Natural killer cell (primary cell): ENCODE data around the gene TMEM108. TPM values are rescaled to one million over a fixed set of nuclear protein-coding genes. Genes with fewer than 3 reads are reported as not detected.

Experiments
- ATAC-seq, 3 donors: fragments of 150-1000 bp in 2 of 3; fragments of 200-7000 bp in 1 of 3; cut with Tn5 transposase; 1 replicate in 1 of 3; 2 replicates in 2 of 3; pipeline ENCODE4 v1.10.0; 2021; ENCODE audit warnings: mild to moderate bottlenecking in 2 of 3, moderate library complexity in 2 of 3
- DNase-seq, 2 donors: peaks; one replicate each; pipeline versions ENCODE4 v3.0.0 to v3.0.0-alpha.2; 2013 to 2021; ENCODE audit warnings: mixed read lengths in 1 of 2
- H3K27ac ChIP-seq: one replicate; pipeline ENCODE4 v1.5.1; 2013; ENCODE audit warnings: mild to moderate bottlenecking, low read length
- H3K27me3 ChIP-seq: one replicate; pipeline ENCODE4 v1.6.1; 2013; ENCODE audit warnings: low read length; ENCODE audit not compliant: control insufficient read depth, insufficient read depth
- H3K36me3 ChIP-seq: one replicate; pipeline ENCODE4 v1.6.1; 2013; ENCODE audit warnings: low read length; ENCODE audit not compliant: control insufficient read depth, insufficient read depth
- H3K4me1 ChIP-seq: one replicate; pipeline ENCODE4 v1.6.1; 2013; ENCODE audit warnings: low read length; ENCODE audit not compliant: control insufficient read depth, insufficient read depth
- H3K4me3 ChIP-seq: one replicate; pipeline ENCODE4 v1.5.1; 2013; ENCODE audit warnings: low read length
- H3K9me3 ChIP-seq: one replicate; pipeline ENCODE4 v1.6.1; 2013; ENCODE audit warnings: low read length; ENCODE audit not compliant: control insufficient read depth, insufficient read depth
- H3K27ac Mint-ChIP-seq, 2 donors: one replicate each; pipeline ENCODE4 v1.8.0; 2022; ENCODE audit warnings: mild to moderate bottlenecking in 2 of 2, mixed read lengths in 2 of 2, moderate library complexity in 1 of 2
- H3K27me3 Mint-ChIP-seq, 2 donors: one replicate each; pipeline ENCODE4 v1.8.0; 2022; ENCODE audit warnings: low read depth in 2 of 2, mixed read lengths in 2 of 2
- H3K36me3 Mint-ChIP-seq: one replicate; pipeline ENCODE4 v1.8.0; 2022; ENCODE audit warnings: mixed read lengths
- H3K4me1 Mint-ChIP-seq, 2 donors: one replicate each; pipeline ENCODE4 v1.8.0; 2022; ENCODE audit warnings: mixed read lengths in 2 of 2
- H3K4me3 Mint-ChIP-seq: one replicate; pipeline ENCODE4 v1.8.0; 2022; ENCODE audit warnings: mild to moderate bottlenecking, moderate library complexity, mixed read lengths
- H3K9me3 Mint-ChIP-seq, 2 donors: one replicate each; pipeline ENCODE4 v1.8.0; 2022; ENCODE audit warnings: mixed read lengths in 2 of 2
- WGBS: methylation state at CpG from one replicate; pipeline ENCODE4 v1.1.7; 2013; ENCODE audit warnings: missing lambda C conversion rate; ENCODE audit not compliant: insufficient coverage; 5-methylcytosine and 5-hydroxymethylcytosine counted together
- intact Hi-C: fragments of 100-400 bp; cut with micrococcal nuclease; formaldehyde crosslinking; loops from one replicate; pipeline ENCODE4 v1.14.2; 2022
- total RNA-seq, 4 donors: library from RNA; stranded (reverse); fragments of 120-200 nt in 1 of 4; gene quantifications; one replicate each; pipeline versions ENCODE4 v1.2.3 to v1.2.4, GENCODE V29; 2013 to 2022
- TF ChIP-seq, protein P1 (sequence below): fragments of 200-600 bp; IDR thresholded peaks from one replicate; pipeline ENCODE4 v1.8.0; 2022; ENCODE audit warnings: antibody characterized with exemption

Gene TMEM108
- total RNA-seq, 3 donors from 2014 or later (not counting 1 experiment from before 2014, with no cell fraction given), result not detected

DNA sequence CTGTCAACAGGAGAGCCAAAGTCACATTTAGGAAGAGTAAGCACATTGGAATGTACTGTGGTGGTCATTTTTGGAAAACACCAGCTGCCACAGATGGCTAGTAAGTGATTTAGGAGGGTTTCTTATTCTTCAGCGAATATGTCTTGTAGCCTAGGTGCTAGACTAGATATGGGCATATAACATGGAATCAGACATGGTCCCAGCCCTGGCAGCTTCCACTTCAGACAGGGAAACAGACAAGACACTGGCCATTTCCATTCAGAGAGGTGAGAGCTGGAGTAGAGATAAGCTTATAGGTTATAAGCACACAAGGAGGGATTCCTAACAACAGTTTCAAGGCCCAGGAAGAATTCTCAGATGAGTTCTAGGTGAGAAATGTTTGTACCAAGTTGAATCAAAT lies 333.5 kb downstream of the TMEM108 start:
- H3K27me3 Mint-ChIP-seq, result peaks cover 0 to 4% of the 10 kb centered on the region in 2 donors
- no peaks in the 10 kb centered on the region for H3K9me3 Mint-ChIP-seq
- no peaks in the 10 kb centered on the region for H3K9me3 ChIP-seq
- WGBS, result 88% methylated on average over 1 of the region's 1 CpG
- H3K4me1 ChIP-seq, result no peaks in the 10 kb centered on the region
- no peaks in the 10 kb centered on the region for H3K4me1 Mint-ChIP-seq
- ATAC-seq, result no peak
- no peak overlapping the region for H3K27ac ChIP-seq
- no peak overlapping the region for H3K4me3 Mint-ChIP-seq
- TF ChIP-seq, protein P1, sequence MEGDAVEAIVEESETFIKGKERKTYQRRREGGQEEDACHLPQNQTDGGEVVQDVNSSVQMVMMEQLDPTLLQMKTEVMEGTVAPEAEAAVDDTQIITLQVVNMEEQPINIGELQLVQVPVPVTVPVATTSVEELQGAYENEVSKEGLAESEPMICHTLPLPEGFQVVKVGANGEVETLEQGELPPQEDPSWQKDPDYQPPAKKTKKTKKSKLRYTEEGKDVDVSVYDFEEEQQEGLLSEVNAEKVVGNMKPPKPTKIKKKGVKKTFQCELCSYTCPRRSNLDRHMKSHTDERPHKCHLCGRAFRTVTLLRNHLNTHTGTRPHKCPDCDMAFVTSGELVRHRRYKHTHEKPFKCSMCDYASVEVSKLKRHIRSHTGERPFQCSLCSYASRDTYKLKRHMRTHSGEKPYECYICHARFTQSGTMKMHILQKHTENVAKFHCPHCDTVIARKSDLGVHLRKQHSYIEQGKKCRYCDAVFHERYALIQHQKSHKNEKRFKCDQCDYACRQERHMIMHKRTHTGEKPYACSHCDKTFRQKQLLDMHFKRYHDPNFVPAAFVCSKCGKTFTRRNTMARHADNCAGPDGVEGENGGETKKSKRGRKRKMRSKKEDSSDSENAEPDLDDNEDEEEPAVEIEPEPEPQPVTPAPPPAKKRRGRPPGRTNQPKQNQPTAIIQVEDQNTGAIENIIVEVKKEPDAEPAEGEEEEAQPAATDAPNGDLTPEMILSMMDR, result no peak
- H3K36me3 ChIP-seq, result no peaks in the 10 kb centered on the region
- no peaks in the 10 kb centered on the region for H3K36me3 Mint-ChIP-seq
- no peaks in the 10 kb centered on the region for H3K27me3 ChIP-seq
- H3K4me3 ChIP-seq, result no peak overlapping the region
- DNase-seq, result no peak
- no peak overlapping the region for H3K27ac Mint-ChIP-seq
- intact Hi-C loops, result no loop called here

DNA sequence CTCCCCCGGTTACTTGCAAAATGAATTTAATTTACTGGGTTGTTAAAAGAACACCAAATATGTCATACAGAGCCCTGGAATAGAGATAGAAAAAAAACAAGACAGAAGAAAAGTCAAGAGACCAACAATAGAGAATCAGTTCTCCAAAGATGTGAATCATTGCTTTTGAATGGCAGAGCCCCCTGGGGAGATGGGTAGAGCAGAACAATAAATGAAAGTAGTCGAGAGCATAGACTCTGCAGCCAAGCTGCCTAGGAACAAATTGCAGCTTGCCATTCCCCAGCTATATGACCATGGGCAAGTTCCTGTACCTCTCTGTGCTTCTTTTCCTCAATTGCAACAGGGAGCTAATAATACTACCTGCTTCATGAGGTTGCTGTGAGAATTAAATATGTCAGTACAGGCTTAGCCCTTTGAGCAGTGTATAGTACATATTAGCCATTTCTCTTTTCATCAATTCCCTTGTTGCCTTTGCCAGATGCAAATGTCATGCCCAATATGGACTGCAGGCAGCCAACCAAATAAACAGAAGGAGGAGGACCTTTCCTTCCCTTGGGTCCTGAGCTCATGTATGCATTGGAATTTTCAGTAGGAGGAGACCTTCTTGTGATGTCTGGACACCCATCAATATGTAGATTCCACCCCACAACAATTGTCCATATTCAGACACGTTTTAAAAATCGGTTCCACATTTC lies 336.7 kb downstream of the TMEM108 start:
- no peaks in the 10 kb centered on the region for H3K27me3 ChIP-seq
- ATAC-seq (no peak), DNase-seq (no peak)
- H3K4me1 Mint-ChIP-seq, result no peaks in the 10 kb centered on the region
- no peaks in the 10 kb centered on the region for H3K36me3 ChIP-seq
- no peaks in the 10 kb centered on the region for H3K36me3 Mint-ChIP-seq
- no peaks in the 10 kb centered on the region for H3K9me3 Mint-ChIP-seq
- intact Hi-C loops, result no loop called here
- 70% methylated on average over 3 of the region's 4 CpGs for WGBS
- H3K27ac Mint-ChIP-seq, result no peak overlapping the region
- H3K27me3 Mint-ChIP-seq, result no peaks in the 10 kb centered on the region
- no peaks in the 10 kb centered on the region for H3K4me1 ChIP-seq
- H3K9me3 ChIP-seq, result no peaks in the 10 kb centered on the region
- no peak overlapping the region for H3K4me3 ChIP-seq
- H3K4me3 Mint-ChIP-seq, result no peak overlapping the region
- no peak overlapping the region for H3K27ac ChIP-seq
- TF ChIP-seq, protein P1, result no peak

DNA sequence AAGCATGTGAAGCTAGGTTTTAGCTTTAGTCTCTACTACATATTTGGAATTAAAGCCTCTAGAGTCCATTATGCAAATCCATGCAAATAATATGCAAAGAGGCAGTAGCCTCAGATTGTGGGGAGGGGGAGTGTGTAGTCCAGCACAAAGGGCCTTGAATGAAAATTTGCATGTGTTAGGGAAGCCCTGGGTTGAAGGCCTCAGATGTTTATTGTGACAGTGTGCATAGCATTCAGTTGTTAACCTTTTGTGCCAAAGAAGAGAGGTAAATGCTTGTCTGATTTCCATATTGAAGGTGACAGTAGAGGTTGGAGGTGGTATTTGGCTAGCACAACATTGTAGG lies 337.2 kb downstream of the TMEM108 start:
- TF ChIP-seq, protein P1, result no peak
- intact Hi-C loops, result no loop called here
- DNase-seq (no peak), ATAC-seq (no peak)
- Mint-ChIP-seq H3K4me1 (no peaks in the 10 kb centered on the region), H3K9me3 (no peaks in the 10 kb centered on the region), H3K36me3 (no peaks in the 10 kb centered on the region), H3K4me3 (no peak overlapping the region), H3K27me3 (no peaks in the 10 kb centered on the region), H3K27ac (no peak overlapping the region)
- no peaks in the 10 kb centered on the region for H3K27me3 ChIP-seq
- no peak overlapping the region for H3K27ac ChIP-seq
- no peak overlapping the region for H3K4me3 ChIP-seq
- H3K9me3 ChIP-seq, result no peaks in the 10 kb centered on the region
- H3K4me1 ChIP-seq, result no peaks in the 10 kb centered on the region
- H3K36me3 ChIP-seq, result no peaks in the 10 kb centered on the region

GRCh38 chr3:133376810-133377209 lies 338.6 kb downstream of the TMEM108 start:
- Histone ChIP-seq H3K4me3 (no peak overlapping the region), H3K4me1 (no peaks in the 10 kb centered on the region), H3K9me3 (no peaks in the 10 kb centered on the region), H3K27me3 (no peaks in the 10 kb centered on the region), H3K36me3 (no peaks in the 10 kb centered on the region), H3K27ac (no peak overlapping the region)
- 73% methylated on average over 6 of the region's 6 CpGs for WGBS
- ATAC-seq (no peak), DNase-seq (no peak)
- no peak overlapping the region for H3K4me3 Mint-ChIP-seq
- no peaks in the 10 kb centered on the region for H3K36me3 Mint-ChIP-seq
- TF ChIP-seq, protein P1, result no peak
- H3K27me3 Mint-ChIP-seq, result no peaks in the 10 kb centered on the region
- no peak overlapping the region for H3K27ac Mint-ChIP-seq
- H3K4me1 Mint-ChIP-seq, result no peaks in the 10 kb centered on the region
- intact Hi-C loops, result no loop called here
- H3K9me3 Mint-ChIP-seq, result no peaks in the 10 kb centered on the region
